ENCODE measurements around the gene ZNF384.

The ZNF384 gene

GRCh38 chr12:6620885-6621274 is 68.3 kb downstream of the ZNF384 start:
- DNase-seq (ENCODE audit: low read depth): no peak

- DNase-seq (ENCODE audit: low read depth): no peak
Measured at GRCh38 chr12:6620137-6620884, 68.9 kb downstream of the ZNF384 start.

DNA sequence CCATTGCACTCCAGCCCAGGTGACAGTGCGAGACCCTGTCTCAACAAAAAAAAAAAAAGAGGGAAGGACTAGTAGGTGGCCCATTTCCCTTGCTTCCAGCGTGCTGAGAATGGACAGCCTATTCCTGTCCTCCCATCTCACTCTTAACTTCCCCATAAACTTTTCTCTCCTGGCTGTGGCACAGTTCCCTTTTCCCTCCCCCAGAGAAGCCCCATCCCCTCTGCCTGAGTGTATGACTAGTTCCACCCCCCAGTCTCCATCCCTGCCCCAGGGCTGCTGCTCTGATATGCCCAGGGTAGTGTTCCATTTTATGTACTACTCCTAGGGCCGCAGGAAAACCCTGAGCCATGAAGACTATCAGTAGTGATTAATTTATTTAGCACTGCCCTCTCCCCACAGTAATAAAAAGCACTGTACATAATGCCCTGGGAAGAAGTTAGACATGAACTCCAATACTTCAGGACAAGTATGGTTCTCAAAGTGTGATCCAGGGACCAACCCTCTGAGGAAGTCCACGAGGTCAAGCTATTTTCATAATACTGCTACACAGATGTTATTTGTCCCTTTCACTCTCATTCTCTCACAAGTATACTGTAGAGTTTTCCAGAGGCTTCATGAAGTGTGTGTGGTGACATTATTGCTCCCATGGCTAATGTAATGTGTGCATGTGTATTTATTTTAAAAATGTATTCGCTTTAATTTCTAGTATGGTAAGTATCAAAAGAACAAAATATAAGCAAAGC is 70.5 kb downstream of the ZNF384 start:
- no peak for DNase-seq (ENCODE audit: low read depth)

Measured in stimulated activated CD8-positive, alpha-beta memory T cell treated with anti-CD3 and anti-CD28 coated beads, Interleukin-4, amount 100 ng/mL, for 24 hours (primary cell).